KMS-11 (cell line): ENCODE results near the gene BMP6.

ENCODE experiments used
- H2AFZ ChIP-seq: fragments of 200-600 bp; sonication (generic); 2 replicates; pipeline ENCODE4 v1.6.1; 2016; ENCODE audit warnings: antibody characterized with exemption, mixed run types, low read depth
- H3K27ac ChIP-seq: fragments of 200-600 bp; sonication (generic); 2 replicates; pipeline ENCODE4 v1.6.1; 2016; ENCODE audit warnings: mild to moderate bottlenecking, mixed run types
- H3K27me3 ChIP-seq: fragments of 200-600 bp; sonication (generic); 2 replicates; pipeline ENCODE4 v1.6.1; 2017; ENCODE audit warnings: mild to moderate bottlenecking, low read depth, mixed run types, moderate library complexity; ENCODE audit not compliant: insufficient read depth
- H3K36me3 ChIP-seq: fragments of 200-600 bp; sonication (generic); 2 replicates; pipeline ENCODE4 v1.6.1; 2017; ENCODE audit warnings: mild to moderate bottlenecking, mixed run types; ENCODE audit not compliant: insufficient read depth
- H3K4me1 ChIP-seq: fragments of 200-600 bp; sonication (generic); 2 replicates; pipeline ENCODE4 v1.6.1; 2016; ENCODE audit warnings: mild to moderate bottlenecking, low read depth, mixed run types; ENCODE audit not compliant: poor library complexity, severe bottlenecking
- H3K4me2 ChIP-seq: fragments of 200-600 bp; sonication (generic); 2 replicates; pipeline ENCODE4 v1.7.0; 2016; ENCODE audit warnings: mild to moderate bottlenecking, mixed run types
- H3K4me3 ChIP-seq: fragments of 200-600 bp; sonication (generic); IDR thresholded peaks from 2 replicates; pipeline ENCODE4 v1.6.1; 2017; ENCODE audit warnings: low read depth, low read length, mixed read lengths; ENCODE audit not compliant: insufficient read depth
- H3K79me2 ChIP-seq: fragments of 200-600 bp; sonication (generic); 2 replicates; pipeline ENCODE4 v1.6.1; 2016; ENCODE audit warnings: low read depth, mixed run types; ENCODE audit not compliant: insufficient read depth
- H3K9ac ChIP-seq: fragments of 200-600 bp; sonication (generic); 2 replicates; pipeline ENCODE4 v1.6.1; 2016; ENCODE audit warnings: mild to moderate bottlenecking, mixed run types
- H4K20me1 ChIP-seq: fragments of 200-600 bp; sonication (generic); 2 replicates; pipeline ENCODE4 v1.6.1; 2016; ENCODE audit warnings: mild to moderate bottlenecking, mixed run types; ENCODE audit not compliant: insufficient read depth
- CTCF ChIP-seq: fragments of 200-600 bp; sonication (generic); conservative IDR thresholded peaks from 2 replicates; pipeline ENCODE4 v1.6.1; 2017; ENCODE audit warnings: low read depth, mild to moderate bottlenecking, antibody characterized with exemption, low read length, moderate library complexity, mixed read lengths

The BMP6 gene

GRCh38 chr6:7691021-7691420 is 34.9 kb upstream of the BMP6 start:
- H4K20me1 ChIP-seq, result no peaks in the 10 kb centered on the region
- TF ChIP-seq CTCF, result no peak
- no peak overlapping the region for H3K4me2 ChIP-seq
- H3K4me1 ChIP-seq, result peaks cover 18% of the 10 kb centered on the region
- no peak overlapping the region for H3K27ac ChIP-seq
- no peak overlapping the region for H3K4me3 ChIP-seq
- H2AFZ ChIP-seq, result no peak overlapping the region
- no peaks in the 10 kb centered on the region for H3K27me3 ChIP-seq
- H3K79me2 ChIP-seq, result no peaks in the 10 kb centered on the region
- no peaks in the 10 kb centered on the region for H3K36me3 ChIP-seq
- no peak overlapping the region for H3K9ac ChIP-seq

- H3K4me2 ChIP-seq, result no peak overlapping the region
- no peaks in the 10 kb centered on the region for H3K36me3 ChIP-seq
- no peaks in the 10 kb centered on the region for H3K79me2 ChIP-seq
- no peak overlapping the region for H3K27ac ChIP-seq
- H4K20me1 ChIP-seq, result no peaks in the 10 kb centered on the region
- no peak overlapping the region for H3K9ac ChIP-seq
- H3K27me3 ChIP-seq, result no peaks in the 10 kb centered on the region
- H2AFZ ChIP-seq, result no peak overlapping the region
- no peak overlapping the region for H3K4me3 ChIP-seq
- TF ChIP-seq CTCF, result no peak
- peaks cover 18% of the 10 kb centered on the region for H3K4me1 ChIP-seq
Measured at GRCh38 chr6:7691675-7692452, 34.0 kb upstream of the BMP6 start.

- Histone ChIP-seq H2AFZ (no peak overlapping the region), H3K4me1 (peaks cover 18% of the 10 kb centered on the region), H4K20me1 (no peaks in the 10 kb centered on the region), H3K27me3 (no peaks in the 10 kb centered on the region), H3K4me2 (no peak overlapping the region), H3K36me3 (no peaks in the 10 kb centered on the region), H3K9ac (no peak overlapping the region), H3K79me2 (no peaks in the 10 kb centered on the region), H3K4me3 (no peak overlapping the region), H3K27ac (no peak overlapping the region)
- no peak for TF ChIP-seq CTCF
Measured at GRCh38 chr6:7692453-7692784, 33.5 kb upstream of the BMP6 start.

GRCh38 chr6:7693827-7694226 is 32.1 kb upstream of the BMP6 start:
- no peaks in the 10 kb centered on the region for H4K20me1 ChIP-seq
- no peak overlapping the region for H3K27ac ChIP-seq
- H3K79me2 ChIP-seq, result no peaks in the 10 kb centered on the region
- no peaks in the 10 kb centered on the region for H3K27me3 ChIP-seq
- no peak overlapping the region for H3K9ac ChIP-seq
- H2AFZ ChIP-seq, result no peak overlapping the region
- peaks cover 18% of the 10 kb centered on the region for H3K4me1 ChIP-seq
- H3K36me3 ChIP-seq, result no peaks in the 10 kb centered on the region
- no peak for TF ChIP-seq CTCF
- H3K4me3 ChIP-seq, result no peak overlapping the region
- no peak overlapping the region for H3K4me2 ChIP-seq
